ENCODE results near the gene PTCD3.

DNA sequence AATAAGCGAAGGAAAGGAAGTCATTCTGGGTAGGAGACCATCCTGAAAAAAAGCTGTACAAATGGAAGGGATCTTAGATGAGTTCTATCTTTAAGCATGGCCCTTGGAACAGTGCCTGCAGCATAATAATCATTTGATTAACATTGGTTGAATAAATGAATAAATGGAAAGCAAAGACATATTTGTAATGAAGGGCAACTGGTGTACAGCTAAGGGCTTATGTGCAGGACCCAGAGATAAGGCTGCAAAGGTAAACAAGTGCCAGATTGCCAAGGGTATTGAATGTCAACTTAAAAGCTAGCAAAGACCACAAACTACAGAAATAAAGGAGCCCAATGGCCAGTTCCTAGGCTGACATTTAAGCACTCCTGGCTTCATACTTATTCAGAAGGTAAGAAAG lies 69.8 kb downstream of the PTCD3 start:
- TF ChIP-seq, protein P1, sequence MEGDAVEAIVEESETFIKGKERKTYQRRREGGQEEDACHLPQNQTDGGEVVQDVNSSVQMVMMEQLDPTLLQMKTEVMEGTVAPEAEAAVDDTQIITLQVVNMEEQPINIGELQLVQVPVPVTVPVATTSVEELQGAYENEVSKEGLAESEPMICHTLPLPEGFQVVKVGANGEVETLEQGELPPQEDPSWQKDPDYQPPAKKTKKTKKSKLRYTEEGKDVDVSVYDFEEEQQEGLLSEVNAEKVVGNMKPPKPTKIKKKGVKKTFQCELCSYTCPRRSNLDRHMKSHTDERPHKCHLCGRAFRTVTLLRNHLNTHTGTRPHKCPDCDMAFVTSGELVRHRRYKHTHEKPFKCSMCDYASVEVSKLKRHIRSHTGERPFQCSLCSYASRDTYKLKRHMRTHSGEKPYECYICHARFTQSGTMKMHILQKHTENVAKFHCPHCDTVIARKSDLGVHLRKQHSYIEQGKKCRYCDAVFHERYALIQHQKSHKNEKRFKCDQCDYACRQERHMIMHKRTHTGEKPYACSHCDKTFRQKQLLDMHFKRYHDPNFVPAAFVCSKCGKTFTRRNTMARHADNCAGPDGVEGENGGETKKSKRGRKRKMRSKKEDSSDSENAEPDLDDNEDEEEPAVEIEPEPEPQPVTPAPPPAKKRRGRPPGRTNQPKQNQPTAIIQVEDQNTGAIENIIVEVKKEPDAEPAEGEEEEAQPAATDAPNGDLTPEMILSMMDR (IDR thresholded peaks at IDR 0.05) = no peak
- no peak for TF ChIP-seq POLR2AphosphoS5 (IDR thresholded peaks at IDR 0.05; ENCODE audit: low read depth, low read length)
- TF ChIP-seq SIN3A (IDR thresholded peaks at IDR 0.05; ENCODE audit: borderline replicate concordance, insufficient read depth, low read depth, low read length) = no peak
